Colonic mucosa (tissue), 4 donors: ENCODE results near the gene TNK2. TPM values are rescaled to one million over a fixed set of nuclear protein-coding genes. Genes with fewer than 3 reads are reported as not detected.

ENCODE experiments used
- DNase-seq: peaks from one replicate; pipeline ENCODE4 v3.0.0-alpha.2; 2020
- H3K27ac ChIP-seq: fragments of 200-600 bp; one replicate; pipeline ENCODE4 v1.8.0; 2021
- H3K27me3 ChIP-seq: fragments of 200-600 bp; one replicate; pipeline ENCODE4 v1.8.0; 2021
- H3K36me3 ChIP-seq: fragments of 200-600 bp; one replicate; pipeline ENCODE4 v1.8.0; 2021
- H3K4me1 ChIP-seq: fragments of 200-600 bp; one replicate; pipeline ENCODE4 v1.8.0; 2021; ENCODE audit warnings: mild to moderate bottlenecking
- H3K4me3 ChIP-seq: fragments of 200-600 bp; one replicate; pipeline ENCODE4 v1.8.0; 2021
- H3K9ac ChIP-seq, 2 donors: one replicate each; pipeline ENCODE4 v1.7.0; 2013; ENCODE audit warnings: control low read depth in 2 of 2, low read depth in 2 of 2, low read length in 2 of 2
- H3K9me3 ChIP-seq: fragments of 200-600 bp; one replicate; pipeline ENCODE4 v1.8.0; 2021
- CTCF ChIP-seq: fragments of 200-600 bp; IDR thresholded peaks from one replicate; pipeline ENCODE4 v1.8.0; 2022; ENCODE audit warnings: antibody characterized with exemption, mild to moderate bottlenecking
- intact Hi-C: fragments of 100-400 bp; cut with DNase I; formaldehyde crosslinking; loops from one replicate; pipeline ENCODE4 v1.14.1; 2022
- total RNA-seq, 2 donors: library from RNA; stranded (reverse); fragmentation: NEBNext Ultra II Directional in 1 of 2; extraction: Animal tissue kit (Norgen Biotek cat#: 25700) in 1 of 2; gene quantifications; one replicate each; pipeline ENCODE4 v1.2.1, GENCODE V29; 2021
- donor health status: healthy.
- donor health status: DM: no; HTN: no; CAD: no.
- donor health status: DM: no; HTN: no; CAD: no.

Gene TNK2
- total RNA-seq, 2 donors from 2014 or later = 23.8 to 28.5 TPM

- DNase-seq = no peak
- H3K27ac ChIP-seq = no peak overlapping the region
- intact Hi-C loops = no loop called here
Observed at GRCh38 chr3:195868866-195869412, 39.4 kb downstream of the TNK2 start.

GRCh38 chr3:195868336-195868865 is 40.0 kb downstream of the TNK2 start:
- TF ChIP-seq CTCF = no peak
- Histone ChIP-seq H3K36me3 (no peaks in the 10 kb centered on the region), H3K4me1 (no peaks in the 10 kb centered on the region), H3K4me3 (no peak overlapping the region), H3K9me3 (no peaks in the 10 kb centered on the region), H3K27me3 (no peaks in the 10 kb centered on the region), H3K9ac (no peak overlapping the region), H3K27ac (no peak overlapping the region)
- intact Hi-C loops = no loop called here
- DNase-seq = no peak

More at GRCh38 chr3:195868866-195869412, 39.4 kb downstream of the TNK2 start:
- no peak for TF ChIP-seq CTCF
- Histone ChIP-seq H3K4me1 (no peaks in the 10 kb centered on the region), H3K4me3 (no peak overlapping the region), H3K36me3 (no peaks in the 10 kb centered on the region), H3K9ac (no peak overlapping the region), H3K9me3 (no peaks in the 10 kb centered on the region), H3K27me3 (no peaks in the 10 kb centered on the region)

GRCh38 chr3:195867631-195868335 is 40.6 kb downstream of the TNK2 start:
- intact Hi-C loops = no loop called here
- Histone ChIP-seq H3K9ac (no peak overlapping the region), H3K36me3 (no peaks in the 10 kb centered on the region), H3K4me3 (no peak overlapping the region), H3K9me3 (no peaks in the 10 kb centered on the region), H3K27ac (no peak overlapping the region), H3K27me3 (no peaks in the 10 kb centered on the region), H3K4me1 (no peaks in the 10 kb centered on the region)
- DNase-seq = no peak
- no peak for TF ChIP-seq CTCF

GRCh38 chr3:195866686-195867511 is 41.5 kb downstream of the TNK2 start:
- Histone ChIP-seq H3K9me3 (no peaks in the 10 kb centered on the region), H3K4me3 (no peak overlapping the region), H3K27ac (no peak overlapping the region), H3K36me3 (no peaks in the 10 kb centered on the region), H3K4me1 (no peaks in the 10 kb centered on the region), H3K27me3 (no peaks in the 10 kb centered on the region), H3K9ac (no peak overlapping the region)
- TF ChIP-seq CTCF = no peak
- no peak for DNase-seq
- intact Hi-C loops = no loop called here

GRCh38 chr3:195865752-195866151 is 42.6 kb downstream of the TNK2 start:
- Histone ChIP-seq H3K4me1 (no peaks in the 10 kb centered on the region), H3K27me3 (no peaks in the 10 kb centered on the region), H3K36me3 (no peaks in the 10 kb centered on the region), H3K4me3 (no peak overlapping the region), H3K9me3 (no peaks in the 10 kb centered on the region), H3K27ac (no peak overlapping the region), H3K9ac (no peak overlapping the region)
- no peak for DNase-seq
- TF ChIP-seq CTCF = no peak
- intact Hi-C loops = no loop called here
